Trophoblast cell (in vitro differentiated cells and primary cell): Measurements from ENCODE around the gene ARNT2.

Experiments used
- DNase-seq, 2 donors: peaks; one replicate each; pipeline ENCODE4 v3.0.0-alpha.2; 2016
- H2AFZ ChIP-seq: 2 replicates; pipeline ENCODE4 v1.6.1; 2013; ENCODE audit warnings: low read length, moderate library complexity, mild to moderate bottlenecking; ENCODE audit not compliant: insufficient read depth, poor library complexity
- H2AK5ac ChIP-seq: 2 replicates; pipeline ENCODE4 v1.6.1; 2013; ENCODE audit warnings: mild to moderate bottlenecking, low read length
- H2BK120ac ChIP-seq: 2 replicates; pipeline ENCODE4 v1.6.1; 2013; ENCODE audit warnings: low read length, mild to moderate bottlenecking, moderate library complexity; ENCODE audit not compliant: insufficient read depth, poor library complexity
- H2BK12ac ChIP-seq: 2 replicates; pipeline ENCODE4 v1.6.1; 2013; ENCODE audit warnings: mild to moderate bottlenecking, low read length, moderate library complexity
- H2BK5ac ChIP-seq: 2 replicates; pipeline ENCODE4 v1.6.1; 2013; ENCODE audit warnings: low read length, low read depth, moderate library complexity, mild to moderate bottlenecking; ENCODE audit not compliant: poor library complexity
- H3K14ac ChIP-seq: 2 replicates; pipeline ENCODE4 v1.6.1; 2013; ENCODE audit warnings: mild to moderate bottlenecking, low read length
- H3K18ac ChIP-seq: 2 replicates; pipeline ENCODE4 v1.6.1; 2013; ENCODE audit warnings: mild to moderate bottlenecking, low read length
- H3K23ac ChIP-seq: 2 replicates; pipeline ENCODE4 v1.6.1; 2013; ENCODE audit warnings: low read length
- H3K27ac ChIP-seq: 2 replicates; pipeline ENCODE4 v1.5.1; 2013; ENCODE audit warnings: low read depth, mild to moderate bottlenecking, inconsistent platforms, low read length, moderate library complexity
- H3K27me3 ChIP-seq: 2 replicates; pipeline ENCODE4 v1.6.1; 2013; ENCODE audit warnings: inconsistent platforms, mild to moderate bottlenecking, low read length, moderate library complexity; ENCODE audit not compliant: insufficient read depth
- H3K36me3 ChIP-seq, 2 experiments: 1 replicate in 1 of 2; 2 replicates in 1 of 2; pipeline ENCODE4 v1.6.1; 2013; ENCODE audit warnings: low read length in 2 of 2, mild to moderate bottlenecking in 2 of 2, moderate library complexity in 1 of 2; ENCODE audit not compliant: insufficient read depth in 2 of 2, control insufficient read depth in 1 of 2
- H3K4ac ChIP-seq: 2 replicates; pipeline ENCODE4 v1.6.1; 2013; ENCODE audit warnings: low read depth, mild to moderate bottlenecking, low read length, moderate library complexity
- H3K4me1 ChIP-seq, 2 experiments: 1 replicate in 1 of 2; 2 replicates in 1 of 2; pipeline ENCODE4 v1.6.1; 2013; ENCODE audit warnings: low read length in 2 of 2, mild to moderate bottlenecking in 2 of 2, moderate library complexity in 1 of 2; ENCODE audit not compliant: insufficient read depth in 2 of 2, control insufficient read depth in 1 of 2
- H3K4me2 ChIP-seq: 2 replicates; pipeline ENCODE4 v1.6.1; 2013; ENCODE audit warnings: inconsistent platforms, mild to moderate bottlenecking, low read length, moderate library complexity
- H3K4me3 ChIP-seq: 2 replicates; pipeline ENCODE4 v1.5.1; 2013; ENCODE audit warnings: mild to moderate bottlenecking, low read depth, low read length, inconsistent platforms
- H3K79me1 ChIP-seq: one replicate; pipeline ENCODE4 v1.6.1; 2013; ENCODE audit warnings: low read length
- H3K79me2 ChIP-seq: 2 replicates; pipeline ENCODE4 v1.6.1; 2013; ENCODE audit warnings: low read length, mild to moderate bottlenecking; ENCODE audit not compliant: control insufficient read depth, insufficient read depth, poor library complexity
- H3K9ac ChIP-seq: 2 replicates; pipeline ENCODE4 v1.6.1; 2013; ENCODE audit warnings: mild to moderate bottlenecking, low read length
- H3K9me3 ChIP-seq: 2 replicates; pipeline ENCODE4 v1.6.1; 2013; ENCODE audit warnings: low read depth, mild to moderate bottlenecking, control low read depth, inconsistent platforms, low read length; ENCODE audit not compliant: insufficient read depth
- H4K12ac ChIP-seq: 2 replicates; pipeline ENCODE4 v1.6.1; 2013; ENCODE audit warnings: low read depth, mild to moderate bottlenecking, low read length, moderate library complexity
- H4K8ac ChIP-seq: 2 replicates; pipeline ENCODE4 v1.6.1; 2013; ENCODE audit warnings: low read depth, mild to moderate bottlenecking, low read length, moderate library complexity
- H4K91ac ChIP-seq: one replicate; pipeline ENCODE4 v1.6.1; 2013; ENCODE audit warnings: low read depth, mild to moderate bottlenecking, low read length, moderate library complexity
- WGBS: extraction: QIAGEN DNeasy Blood & Tissue Kit; methylation state at CpG from one replicate; pipeline ENCODE4 v1.1.7; 2013; ENCODE audit warnings: missing lambda C conversion rate; ENCODE audit not compliant: insufficient read length, insufficient coverage; ENCODE audit errors: extremely low coverage; 5-methylcytosine and 5-hydroxymethylcytosine counted together

The ARNT2 gene

GRCh38 chr15:80433836-80434235 is 29.7 kb downstream of the ARNT2 start:
- no CpG with 5 or more reads among the region's 5 CpGs for whole genome bisulfite sequencing

GRCh38 chr15:80434926-80435720 is 30.9 kb downstream of the ARNT2 start:
- H3K9ac ChIP-seq = no peak overlapping the region
- DNase-seq = no peak
- H3K18ac ChIP-seq = no peak overlapping the region
- H2BK12ac ChIP-seq = no peak overlapping the region
- H3K4ac ChIP-seq = no peak overlapping the region
- peaks cover 4 to 12% of the 10 kb centered on the region in 2 experiments for H3K4me1 ChIP-seq
- no peaks in the 10 kb centered on the region for H3K9me3 ChIP-seq
- no peak overlapping the region for H2BK5ac ChIP-seq
- no peaks in the 10 kb centered on the region for H3K36me3 ChIP-seq
- no peak overlapping the region for H3K14ac ChIP-seq
- no peak overlapping the region for H3K27ac ChIP-seq
- H3K79me2 ChIP-seq = no peaks in the 10 kb centered on the region
- no peaks in the 10 kb centered on the region for H3K27me3 ChIP-seq
- H3K23ac ChIP-seq = no peak overlapping the region
- H3K4me2 ChIP-seq = no peak overlapping the region
- no peaks in the 10 kb centered on the region for H3K79me1 ChIP-seq
- H3K4me3 ChIP-seq = no peak overlapping the region
- no peak overlapping the region for H2BK120ac ChIP-seq
- H4K12ac ChIP-seq = no peak overlapping the region
- no CpG with 5 or more reads among the region's 13 CpGs for WGBS
- peak overlapping the region; percentile 45 for H2AK5ac ChIP-seq
- H4K91ac ChIP-seq = no peak overlapping the region
- no peak overlapping the region for H4K8ac ChIP-seq
- H2AFZ ChIP-seq = no peak overlapping the region

More at GRCh38 chr15:80433836-80434235, 29.7 kb downstream of the ARNT2 start:
- no peaks in the 10 kb centered on the region for H3K36me3 ChIP-seq
- no peaks in the 10 kb centered on the region for H3K27me3 ChIP-seq
- H3K9ac ChIP-seq = no peak overlapping the region
- H3K4me3 ChIP-seq = no peak overlapping the region
- no peak overlapping the region for H4K12ac ChIP-seq
- H2AFZ ChIP-seq = no peak overlapping the region
- H4K91ac ChIP-seq = no peak overlapping the region
- H3K23ac ChIP-seq = no peak overlapping the region
- H3K18ac ChIP-seq = no peak overlapping the region
- H3K79me2 ChIP-seq = no peaks in the 10 kb centered on the region
- H3K4me2 ChIP-seq = no peak overlapping the region
- peak overlapping the region; percentile 39 for H3K27ac ChIP-seq
- H2BK120ac ChIP-seq = no peak overlapping the region
- no peaks in the 10 kb centered on the region for H3K79me1 ChIP-seq
- no peak overlapping the region for H2AK5ac ChIP-seq
- no peak overlapping the region for H4K8ac ChIP-seq
- no peak overlapping the region for H2BK5ac ChIP-seq
- no peaks in the 10 kb centered on the region for H3K9me3 ChIP-seq
- no peak overlapping the region for H3K4ac ChIP-seq
- no peak overlapping the region for H3K14ac ChIP-seq
- H2BK12ac ChIP-seq = no peak overlapping the region
- DNase-seq = peak in 1 of 2 donors; percentile 54
- H3K4me1 ChIP-seq = peaks cover 4 to 12% of the 10 kb centered on the region in 2 experiments

- Histone ChIP-seq H2AK5ac (no peak overlapping the region), H3K23ac (no peak overlapping the region), H3K4me1 (peaks cover 4 to 12% of the 10 kb centered on the region in 2 experiments), H3K4me3 (no peak overlapping the region), H2BK120ac (no peak overlapping the region), H4K12ac (no peak overlapping the region), H2AFZ (no peak overlapping the region), H2BK5ac (no peak overlapping the region), H3K79me2 (no peaks in the 10 kb centered on the region), H3K9me3 (no peaks in the 10 kb centered on the region), H3K14ac (no peak overlapping the region), H3K79me1 (no peaks in the 10 kb centered on the region), H4K8ac (no peak overlapping the region), H3K9ac (no peak overlapping the region), H3K18ac (no peak overlapping the region), H3K27ac (no peak overlapping the region), H3K4me2 (no peak overlapping the region), H3K27me3 (no peaks in the 10 kb centered on the region), H3K4ac (no peak overlapping the region), H4K91ac (no peak overlapping the region), H3K36me3 (no peaks in the 10 kb centered on the region), H2BK12ac (no peak overlapping the region)
- no CpG with 5 or more reads among the region's 13 CpGs for WGBS
- peak; percentile 42 to 68 for DNase-seq
Observed at GRCh38 chr15:80436511-80437307, 32.5 kb downstream of the ARNT2 start.

DNA sequence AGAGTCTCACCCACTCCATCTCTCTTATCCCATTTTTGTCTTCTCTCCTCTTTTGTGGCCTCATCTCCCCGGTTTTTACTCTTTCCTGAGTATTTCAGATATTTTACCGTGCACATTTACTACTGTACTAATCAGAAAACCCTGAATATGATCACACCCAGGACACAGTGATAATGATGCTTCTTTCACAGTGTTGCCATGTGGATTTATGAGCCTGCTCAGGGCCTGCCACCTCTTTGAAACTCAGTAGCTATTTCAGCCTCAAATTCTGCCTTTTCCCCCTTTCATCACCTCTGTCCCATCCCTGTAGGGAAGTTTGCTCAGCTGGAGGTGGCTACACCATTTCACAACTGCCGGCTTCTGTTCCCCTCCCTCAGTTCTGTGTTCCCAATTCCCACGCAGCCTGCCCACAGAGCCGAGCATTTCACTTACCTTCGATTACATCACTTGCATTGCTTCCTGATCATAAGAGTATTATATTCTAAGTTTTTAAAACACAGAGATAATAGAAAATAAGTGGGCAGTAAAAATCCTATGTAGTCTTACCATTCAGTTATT is 33.2 kb downstream of the ARNT2 start:
- no peak overlapping the region for H4K8ac ChIP-seq
- DNase-seq = no peak
- no peak overlapping the region for H2AK5ac ChIP-seq
- no peak overlapping the region for H3K4me3 ChIP-seq
- no peak overlapping the region for H2BK120ac ChIP-seq
- H3K18ac ChIP-seq = no peak overlapping the region
- no peak overlapping the region for H2BK12ac ChIP-seq
- H3K4me2 ChIP-seq = no peak overlapping the region
- no peaks in the 10 kb centered on the region for H3K36me3 ChIP-seq
- H3K4ac ChIP-seq = no peak overlapping the region
- H2AFZ ChIP-seq = no peak overlapping the region
- no peak overlapping the region for H3K27ac ChIP-seq
- H3K14ac ChIP-seq = no peak overlapping the region
- no peaks in the 10 kb centered on the region for H3K9me3 ChIP-seq
- H3K4me1 ChIP-seq = peaks cover 4 to 12% of the 10 kb centered on the region in 2 experiments
- no peak overlapping the region for H3K23ac ChIP-seq
- H3K79me2 ChIP-seq = no peaks in the 10 kb centered on the region
- H3K27me3 ChIP-seq = no peaks in the 10 kb centered on the region
- no peak overlapping the region for H3K9ac ChIP-seq
- H4K91ac ChIP-seq = no peak overlapping the region
- H2BK5ac ChIP-seq = no peak overlapping the region
- no peak overlapping the region for H4K12ac ChIP-seq
- H3K79me1 ChIP-seq = no peaks in the 10 kb centered on the region
- WGBS = no CpG with 5 or more reads among the region's 6 CpGs
